ENCODE data around the gene UBC. TPM values are rescaled to one million over a fixed set of nuclear protein-coding genes. Genes with fewer than 3 reads are reported as not detected.
A peak's percentile ranks its signal among the peaks of the same experiment; 100 is the strongest.

The UBC gene
- total RNA-seq, 2 donors from 2014 or later: 637 to 675 TPM

DNA sequence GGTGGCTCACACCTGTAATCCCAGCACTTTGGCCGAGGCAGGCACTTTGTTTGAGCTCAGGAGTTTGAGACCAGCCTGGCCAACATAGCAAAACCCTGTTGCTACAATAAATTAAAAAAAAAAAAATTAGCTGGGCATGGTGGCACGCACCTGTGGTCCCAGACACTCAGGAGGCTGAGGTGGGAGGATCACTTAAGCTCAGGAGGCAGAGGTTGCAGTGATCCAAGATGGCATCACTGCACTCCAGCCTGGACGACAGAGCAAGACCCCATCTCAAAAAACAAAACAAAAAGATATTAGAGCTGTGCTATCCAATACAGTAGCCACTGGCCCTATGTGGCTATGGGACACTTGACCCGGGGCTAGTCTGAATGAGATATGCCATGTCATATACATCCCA, 43.9 kb downstream of the UBC start:
- WGBS, 2 donors: 89% methylated on average over 4 of the region's 4 CpGs
- intact Hi-C loops (cut with DNase I): no loop called here
- H3K4me3 ChIP-seq: no peak overlapping the region
- H3K9me3 ChIP-seq: no peaks in the 10 kb centered on the region
- H3K4me1 ChIP-seq: no peaks in the 10 kb centered on the region
- TF ChIP-seq, protein P1, sequence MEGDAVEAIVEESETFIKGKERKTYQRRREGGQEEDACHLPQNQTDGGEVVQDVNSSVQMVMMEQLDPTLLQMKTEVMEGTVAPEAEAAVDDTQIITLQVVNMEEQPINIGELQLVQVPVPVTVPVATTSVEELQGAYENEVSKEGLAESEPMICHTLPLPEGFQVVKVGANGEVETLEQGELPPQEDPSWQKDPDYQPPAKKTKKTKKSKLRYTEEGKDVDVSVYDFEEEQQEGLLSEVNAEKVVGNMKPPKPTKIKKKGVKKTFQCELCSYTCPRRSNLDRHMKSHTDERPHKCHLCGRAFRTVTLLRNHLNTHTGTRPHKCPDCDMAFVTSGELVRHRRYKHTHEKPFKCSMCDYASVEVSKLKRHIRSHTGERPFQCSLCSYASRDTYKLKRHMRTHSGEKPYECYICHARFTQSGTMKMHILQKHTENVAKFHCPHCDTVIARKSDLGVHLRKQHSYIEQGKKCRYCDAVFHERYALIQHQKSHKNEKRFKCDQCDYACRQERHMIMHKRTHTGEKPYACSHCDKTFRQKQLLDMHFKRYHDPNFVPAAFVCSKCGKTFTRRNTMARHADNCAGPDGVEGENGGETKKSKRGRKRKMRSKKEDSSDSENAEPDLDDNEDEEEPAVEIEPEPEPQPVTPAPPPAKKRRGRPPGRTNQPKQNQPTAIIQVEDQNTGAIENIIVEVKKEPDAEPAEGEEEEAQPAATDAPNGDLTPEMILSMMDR (IDR thresholded peaks at IDR 0.05): no peak
- TF ChIP-seq POLR2A (IDR thresholded peaks at IDR 0.05): no peak
- ATAC-seq: no peak
- no peak for DNase-seq
- H3K27ac ChIP-seq: no peak overlapping the region
- no peaks in the 10 kb centered on the region for H3K36me3 ChIP-seq (replicated peaks in 1 of 2; ENCODE audit: insufficient read depth in 1 of 2, low read depth in 2 of 2)
- no peaks in the 10 kb centered on the region for H3K27me3 ChIP-seq

DNA sequence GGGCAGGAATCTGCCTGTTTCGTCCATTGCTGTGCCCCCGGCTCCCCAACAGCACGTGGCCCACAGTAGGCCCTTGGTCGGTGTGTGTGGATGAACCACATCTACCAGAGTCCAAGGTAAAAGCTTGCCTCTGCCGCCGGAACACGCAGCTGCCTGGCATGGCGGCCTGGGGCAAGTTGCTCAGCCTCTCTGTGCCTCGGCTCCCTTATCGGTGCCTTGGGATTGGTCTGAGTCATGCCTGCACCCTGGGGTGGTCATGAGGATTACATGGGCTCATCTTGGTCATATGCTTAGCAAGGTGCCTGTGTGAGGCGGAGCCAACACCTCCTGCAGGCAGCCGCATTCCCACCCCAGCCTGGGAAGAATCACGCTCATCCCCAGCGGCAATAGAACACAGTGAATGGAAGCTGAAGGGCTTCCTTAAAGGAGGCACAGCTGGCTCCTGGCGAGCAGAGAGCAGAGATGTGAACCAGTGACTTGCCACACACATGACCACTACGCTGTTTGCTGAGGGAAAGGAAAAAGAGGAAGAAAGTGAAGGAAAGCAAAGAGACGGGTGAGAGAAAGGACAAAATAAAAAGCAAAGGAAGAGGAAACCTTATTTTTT, 45.3 kb downstream of the UBC start:
- intact Hi-C loops (cut with DNase I): no loop called here
- Histone ChIP-seq H3K4me3 (no peak overlapping the region), H3K4me1 (peaks cover 2% of the 10 kb centered on the region), H3K27me3 (no peaks in the 10 kb centered on the region), H3K27ac (peak overlapping the region in 1 of 4 donors; percentile 10), H3K36me3 (replicated peaks in 1 of 2; ENCODE audit: insufficient read depth in 1 of 2, low read depth in 2 of 2) (no peaks in the 10 kb centered on the region), H3K9me3 (no peaks in the 10 kb centered on the region)
- DNase-seq: peak in 1 of 4 donors; percentile 59
- WGBS, 2 donors: 61 to 83% methylated on average over 14 to 17 of the region's 17 CpGs
- TF ChIP-seq, protein P1 (IDR thresholded peaks at IDR 0.05): no peak
- TF ChIP-seq POLR2A (IDR thresholded peaks at IDR 0.05): peak in 1 of 3 donors; percentile 31
- no peak for ATAC-seq

DNA sequence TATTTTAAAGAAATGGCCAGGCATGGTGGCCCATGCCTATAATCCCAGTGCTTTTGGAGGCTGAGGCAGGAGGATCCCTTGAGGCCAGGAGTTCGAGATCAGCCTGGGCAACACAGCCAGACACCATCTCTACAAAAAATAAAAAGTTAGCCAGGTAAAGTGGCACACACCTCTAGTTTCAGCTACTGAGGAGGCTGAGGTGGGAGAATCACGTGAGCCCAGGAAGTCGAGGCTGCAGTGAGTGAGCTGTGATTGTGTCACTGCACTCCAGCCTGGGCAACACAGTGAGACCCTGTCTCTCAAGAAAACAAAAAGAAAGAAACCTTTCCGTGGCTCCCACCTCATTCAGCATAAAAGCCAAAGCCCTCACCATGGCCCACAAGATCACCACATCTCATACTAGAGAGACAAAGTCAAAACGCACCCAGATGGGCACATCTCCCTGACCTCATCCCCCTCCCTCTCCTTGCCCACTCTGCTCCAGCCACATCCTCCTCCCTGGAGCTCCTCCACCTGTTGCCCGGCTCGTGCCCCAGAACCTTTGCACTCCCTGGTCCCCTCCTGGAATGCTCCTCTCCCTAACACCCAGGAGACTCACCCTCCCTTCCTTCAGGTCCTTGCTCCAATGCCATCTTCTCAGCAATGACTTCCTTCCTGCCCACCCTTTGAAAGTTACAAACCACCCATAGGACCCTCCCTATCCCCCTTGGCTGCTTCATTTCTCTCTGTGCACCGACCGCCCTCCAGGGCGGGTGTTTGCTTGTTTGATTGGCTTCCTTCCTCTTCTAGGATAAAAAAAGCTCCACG, 46.0 kb downstream of the UBC start:
- Histone ChIP-seq H3K27me3 (no peaks in the 10 kb centered on the region), H3K27ac (peak overlapping the region in 1 of 4 donors; percentile 10), H3K9me3 (no peaks in the 10 kb centered on the region), H3K4me1 (peaks cover 6% of the 10 kb centered on the region), H3K4me3 (no peak overlapping the region), H3K36me3 (replicated peaks in 1 of 2; ENCODE audit: insufficient read depth in 1 of 2, low read depth in 2 of 2) (no peaks in the 10 kb centered on the region)
- ATAC-seq (no peak), DNase-seq (no peak)
- TF ChIP-seq POLR2A (IDR thresholded peaks at IDR 0.05): no peak
- TF ChIP-seq, protein P1 (IDR thresholded peaks at IDR 0.05): no peak
- WGBS, 2 donors: 74 to 85% methylated on average over 11 of the region's 11 CpGs
- intact Hi-C loops (cut with DNase I): no loop called here

DNA sequence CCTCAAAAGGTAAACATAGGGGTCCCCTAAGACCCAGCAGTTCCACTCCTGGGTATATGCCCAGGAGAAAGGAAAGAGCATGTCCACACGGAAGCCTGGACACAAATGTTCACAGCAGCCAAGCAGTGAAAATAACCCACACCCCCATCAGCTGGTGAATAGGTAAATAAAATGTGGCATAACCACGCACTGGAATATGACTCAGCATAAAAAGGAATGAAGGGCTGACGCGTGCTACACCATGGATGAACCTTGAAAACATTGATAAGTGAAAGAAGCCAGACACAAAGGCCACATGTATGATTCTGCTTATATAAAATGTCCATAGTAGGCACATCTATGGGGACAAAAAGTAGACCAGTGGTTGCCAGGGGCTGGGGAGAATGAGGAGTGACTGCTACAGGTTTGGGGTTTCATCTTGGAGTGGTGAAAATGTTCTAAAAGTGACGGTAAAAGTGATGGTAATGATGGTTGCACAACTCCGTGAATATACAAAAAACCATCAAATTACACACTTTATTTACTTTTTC, 47.0 kb downstream of the UBC start:
- ATAC-seq: peak; percentile 27
- no peaks in the 10 kb centered on the region for H3K27me3 ChIP-seq
- H3K36me3 ChIP-seq (replicated peaks in 1 of 2; ENCODE audit: insufficient read depth in 1 of 2, low read depth in 2 of 2): no peaks in the 10 kb centered on the region
- intact Hi-C loops (cut with DNase I): no loop called here
- peaks cover 16% of the 10 kb centered on the region for H3K4me1 ChIP-seq
- no peak overlapping the region for H3K27ac ChIP-seq
- 34 to 39% methylated on average over 6 of the region's 6 CpGs for WGBS, 2 donors
- TF ChIP-seq, protein P1 (IDR thresholded peaks at IDR 0.05): no peak
- TF ChIP-seq POLR2A (IDR thresholded peaks at IDR 0.05): no peak
- no peaks in the 10 kb centered on the region for H3K9me3 ChIP-seq
- H3K4me3 ChIP-seq: no peak overlapping the region
- peak in 3 of 4 donors; percentile 30 to 55 (median 34) for DNase-seq

Data from body of pancreas (tissue), 4 donors.